IPS-18a (cell line): ENCODE measurements around the gene PIGV.

ENCODE experiments used
- H3K27ac ChIP-seq: one replicate; pipeline ENCODE4 v1.5.1; 2013; ENCODE audit warnings: low read length
- H3K27me3 ChIP-seq: one replicate; pipeline ENCODE4 v1.6.1; 2013; ENCODE audit warnings: mild to moderate bottlenecking, low read length; ENCODE audit not compliant: control insufficient read depth, insufficient read depth
- H3K36me3 ChIP-seq: one replicate; pipeline ENCODE4 v1.6.1; 2013; ENCODE audit warnings: low read depth, low read length; ENCODE audit not compliant: control insufficient read depth
- H3K4me1 ChIP-seq: one replicate; pipeline ENCODE4 v1.6.1; 2013; ENCODE audit warnings: low read depth, low read length; ENCODE audit not compliant: control insufficient read depth
- H3K4me3 ChIP-seq: one replicate; pipeline ENCODE4 v1.5.1; 2013; ENCODE audit warnings: low read length
- H3K9ac ChIP-seq: one replicate; pipeline ENCODE4 v1.6.1; 2013; ENCODE audit warnings: mild to moderate bottlenecking, low read length, moderate library complexity
- H3K9me3 ChIP-seq: one replicate; pipeline ENCODE4 v1.6.1; 2013; ENCODE audit warnings: low read depth, low read length; ENCODE audit not compliant: control insufficient read depth

Gene PIGV

DNA sequence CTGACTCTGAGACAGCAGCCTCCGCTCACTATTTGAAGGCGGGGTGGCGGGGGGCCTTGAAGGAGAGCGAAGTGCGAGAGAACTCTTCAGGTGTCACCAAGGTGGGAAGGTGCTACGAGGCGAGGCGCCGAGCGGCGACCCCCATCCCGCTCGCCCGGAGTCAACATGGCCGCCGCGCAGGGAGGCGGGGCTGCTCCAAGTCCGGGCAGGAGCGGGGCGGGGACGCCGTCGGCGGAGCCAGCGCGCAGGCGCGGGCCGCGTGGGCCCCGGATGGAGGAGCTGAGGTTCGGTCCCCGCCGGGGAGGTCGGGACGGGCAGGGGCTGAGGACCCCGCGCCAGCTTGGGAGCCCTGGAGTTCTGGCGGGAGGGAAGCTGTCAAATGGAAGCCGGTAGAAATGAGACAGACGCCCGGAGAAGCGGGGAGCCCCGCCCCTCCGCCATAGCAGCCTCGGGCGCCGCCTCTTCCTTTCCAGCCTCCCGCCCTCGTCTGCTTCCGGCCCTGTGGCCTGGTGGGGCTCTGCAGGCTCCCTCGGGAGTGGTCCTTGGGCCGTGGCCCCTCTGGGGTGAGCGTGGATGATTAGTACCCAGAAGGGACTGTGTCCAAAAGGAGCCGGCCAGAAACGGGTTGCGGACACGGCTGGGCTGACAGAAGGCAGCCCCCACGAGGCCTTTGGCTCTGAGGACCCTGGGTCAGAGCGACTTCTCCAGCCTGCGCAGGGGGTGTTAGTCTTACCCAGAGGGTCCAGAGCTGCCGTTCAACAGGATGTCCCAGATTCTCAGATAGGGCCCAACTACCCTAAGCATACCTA is at the start of gene PIGV:
PIGV (plus strand) TSS at position 245 of the 809 bp plus-strand sequence. CDS start 2,866 bp downstream, outside the sequence.
- H3K36me3 ChIP-seq, result peaks cover 6% of the 10 kb centered on the region
- peaks cover 30% of the 10 kb centered on the region for H3K4me1 ChIP-seq
- peak within 1 kb of the TSS; percentile 67 for H3K27ac ChIP-seq
- H3K4me3 ChIP-seq, result peak within 1 kb of the TSS; percentile 86
- H3K27me3 ChIP-seq, result no peaks in the 10 kb centered on the region
- H3K9me3 ChIP-seq, result no peaks in the 10 kb centered on the region
- H3K9ac ChIP-seq, result peak within 1 kb of the TSS; percentile 78

DNA sequence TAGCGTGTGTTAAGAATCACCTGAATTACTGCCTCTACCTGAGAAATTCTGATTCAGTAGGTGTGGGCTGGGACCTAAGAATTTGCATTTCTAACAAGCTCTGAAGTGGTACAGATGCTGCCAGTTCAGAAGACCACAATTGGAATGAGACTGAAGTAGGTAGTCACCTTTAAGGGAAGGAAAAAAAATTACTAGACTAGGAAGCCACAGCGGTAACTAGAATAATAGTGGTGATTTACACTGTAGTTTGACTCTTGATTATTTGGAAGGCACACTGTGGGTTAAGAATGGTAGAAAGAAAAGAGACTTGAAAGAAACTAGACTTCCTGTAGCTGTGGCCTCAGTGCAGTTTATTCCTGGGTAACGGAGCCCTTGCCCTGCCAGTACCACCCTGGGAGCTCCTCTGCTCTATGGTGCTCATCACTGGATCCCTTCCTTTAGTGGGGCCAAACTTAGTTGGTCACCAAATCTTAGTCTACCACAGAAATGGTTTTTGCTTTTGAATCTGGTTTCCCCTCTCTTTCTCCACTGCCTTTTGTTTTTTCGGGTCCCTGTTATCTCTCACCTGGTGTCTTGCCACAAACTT is 48.3 kb upstream of the PIGV start:
- H3K27ac ChIP-seq, result no peak overlapping the region
- H3K4me1 ChIP-seq, result peaks cover 6% of the 10 kb centered on the region
- no peaks in the 10 kb centered on the region for H3K9me3 ChIP-seq
- no peak overlapping the region for H3K4me3 ChIP-seq
- peaks cover 66% of the 10 kb centered on the region for H3K36me3 ChIP-seq
- H3K27me3 ChIP-seq, result no peaks in the 10 kb centered on the region
- no peak overlapping the region for H3K9ac ChIP-seq

DNA sequence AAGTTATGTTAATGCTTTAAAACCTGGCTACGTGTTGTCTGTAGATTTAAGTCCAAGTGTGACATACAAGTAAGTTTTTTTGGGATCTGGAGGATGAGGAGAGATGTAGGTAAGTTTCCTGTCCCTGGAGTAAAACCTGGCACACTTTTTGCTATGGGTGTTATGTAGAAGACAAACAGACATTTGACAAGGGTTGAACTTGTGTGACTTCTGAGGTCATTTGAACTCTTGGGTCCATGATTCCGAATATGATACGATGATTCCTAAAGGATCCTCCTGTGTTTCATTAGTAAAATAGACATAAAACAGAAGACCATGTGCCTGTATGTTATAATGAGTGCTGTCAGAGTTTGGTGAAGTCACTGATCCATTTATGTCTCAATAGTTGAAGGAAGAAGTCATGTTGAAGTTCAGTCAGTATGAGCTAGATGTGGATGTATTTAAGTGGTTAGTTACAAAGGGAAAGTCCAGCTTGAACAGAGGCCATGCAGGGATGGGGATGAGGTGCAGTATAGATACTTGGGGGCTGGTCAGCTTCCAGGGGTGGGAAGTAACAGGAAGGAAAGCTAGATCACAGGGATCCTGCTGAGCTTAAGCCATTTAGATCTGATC is 47.6 kb upstream of the PIGV start:
- no peaks in the 10 kb centered on the region for H3K9me3 ChIP-seq
- no peak overlapping the region for H3K27ac ChIP-seq
- H3K4me1 ChIP-seq, result peaks cover 6% of the 10 kb centered on the region
- no peak overlapping the region for H3K4me3 ChIP-seq
- H3K9ac ChIP-seq, result no peak overlapping the region
- no peaks in the 10 kb centered on the region for H3K27me3 ChIP-seq
- peaks cover 67% of the 10 kb centered on the region for H3K36me3 ChIP-seq

GRCh38 chr1:26740952-26741351 is 46.8 kb upstream of the PIGV start:
- H3K36me3 ChIP-seq, result peaks cover 68% of the 10 kb centered on the region
- no peak overlapping the region for H3K4me3 ChIP-seq
- no peaks in the 10 kb centered on the region for H3K9me3 ChIP-seq
- no peak overlapping the region for H3K9ac ChIP-seq
- H3K27me3 ChIP-seq, result no peaks in the 10 kb centered on the region
- no peak overlapping the region for H3K27ac ChIP-seq
- H3K4me1 ChIP-seq, result peaks cover 6% of the 10 kb centered on the region

GRCh38 chr1:26743426-26744059 is 44.2 kb upstream of the PIGV start:
- H3K9ac ChIP-seq, result no peak overlapping the region
- no peaks in the 10 kb centered on the region for H3K27me3 ChIP-seq
- peaks cover 72% of the 10 kb centered on the region for H3K36me3 ChIP-seq
- H3K9me3 ChIP-seq, result no peaks in the 10 kb centered on the region
- no peak overlapping the region for H3K4me3 ChIP-seq
- H3K27ac ChIP-seq, result no peak overlapping the region
- H3K4me1 ChIP-seq, result peaks cover 6% of the 10 kb centered on the region

- Histone ChIP-seq H3K36me3 (peaks cover 70% of the 10 kb centered on the region), H3K4me3 (no peak overlapping the region), H3K9me3 (no peaks in the 10 kb centered on the region), H3K9ac (no peak overlapping the region), H3K27me3 (no peaks in the 10 kb centered on the region), H3K27ac (no peak overlapping the region), H3K4me1 (peaks cover 6% of the 10 kb centered on the region)
These were observed 43.4 kb upstream of the PIGV start for GRCh38 chr1:26744075-26744959.

- no peak overlapping the region for H3K27ac ChIP-seq
- peaks cover 70% of the 10 kb centered on the region for H3K36me3 ChIP-seq
- no peak overlapping the region for H3K9ac ChIP-seq
These were observed 42.6 kb upstream of the PIGV start for GRCh38 chr1:26745191-26745590.

GRCh38 chr1:26747048-26747447 is 40.7 kb upstream of the PIGV start:
- no peak overlapping the region for H3K4me3 ChIP-seq
- H3K27me3 ChIP-seq, result no peaks in the 10 kb centered on the region
- no peak overlapping the region for H3K27ac ChIP-seq
- H3K36me3 ChIP-seq, result peaks cover 66% of the 10 kb centered on the region
- no peak overlapping the region for H3K9ac ChIP-seq
- H3K9me3 ChIP-seq, result no peaks in the 10 kb centered on the region
- peaks cover 6% of the 10 kb centered on the region for H3K4me1 ChIP-seq

More at GRCh38 chr1:26745191-26745590, 42.6 kb upstream of the PIGV start:
- H3K4me1 ChIP-seq, result peaks cover 6% of the 10 kb centered on the region
- no peak overlapping the region for H3K4me3 ChIP-seq
- no peaks in the 10 kb centered on the region for H3K9me3 ChIP-seq
- no peaks in the 10 kb centered on the region for H3K27me3 ChIP-seq

DNA sequence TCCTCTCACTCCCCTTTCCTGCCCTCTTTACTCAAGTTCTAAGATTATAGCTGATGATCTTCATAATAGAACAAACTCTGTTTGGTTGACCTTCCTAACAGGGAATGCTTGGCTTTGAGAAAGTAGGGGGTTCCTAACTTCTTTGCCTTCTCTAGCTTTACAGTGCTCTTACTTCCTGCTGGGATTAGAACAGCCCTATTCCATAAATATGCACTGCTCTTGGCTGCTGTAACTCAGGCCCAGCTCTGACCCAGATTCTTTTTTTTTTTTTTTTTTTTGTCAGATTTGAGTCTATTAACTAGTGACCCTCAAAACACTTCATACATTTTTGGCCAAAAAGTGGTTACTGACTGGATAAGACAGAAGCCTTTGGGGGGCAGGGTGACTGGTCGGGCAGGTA is 39.4 kb upstream of the PIGV start:
- H3K4me1 ChIP-seq, result peaks cover 6% of the 10 kb centered on the region
- H3K4me3 ChIP-seq, result no peak overlapping the region
- no peaks in the 10 kb centered on the region for H3K9me3 ChIP-seq
- no peaks in the 10 kb centered on the region for H3K27me3 ChIP-seq
- peaks cover 75% of the 10 kb centered on the region for H3K36me3 ChIP-seq
- H3K27ac ChIP-seq, result no peak overlapping the region
- no peak overlapping the region for H3K9ac ChIP-seq

DNA sequence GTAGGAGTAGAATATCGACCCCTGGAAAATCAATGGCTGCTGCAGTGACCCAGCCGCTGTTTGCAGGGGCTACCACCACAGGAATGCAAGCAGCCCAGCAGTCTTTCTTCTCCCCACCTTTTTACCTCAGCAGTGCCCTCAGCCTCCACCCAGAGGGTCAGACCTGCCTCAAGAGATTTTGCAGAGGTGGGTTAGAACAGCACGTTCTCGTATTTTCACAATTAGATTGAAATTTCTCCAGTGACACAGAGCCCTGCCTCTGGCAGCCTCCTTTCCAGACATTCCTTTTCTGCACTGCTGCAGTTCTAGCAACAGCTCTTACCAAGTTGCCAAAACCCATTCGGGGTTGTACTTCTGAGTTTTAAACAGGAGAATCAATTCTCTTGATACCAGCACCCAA is 38.3 kb upstream of the PIGV start:
- no peak overlapping the region for H3K27ac ChIP-seq
- no peak overlapping the region for H3K4me3 ChIP-seq
- no peaks in the 10 kb centered on the region for H3K9me3 ChIP-seq
- no peaks in the 10 kb centered on the region for H3K27me3 ChIP-seq
- no peak overlapping the region for H3K9ac ChIP-seq
- H3K4me1 ChIP-seq, result no peaks in the 10 kb centered on the region
- peaks cover 76% of the 10 kb centered on the region for H3K36me3 ChIP-seq

DNA sequence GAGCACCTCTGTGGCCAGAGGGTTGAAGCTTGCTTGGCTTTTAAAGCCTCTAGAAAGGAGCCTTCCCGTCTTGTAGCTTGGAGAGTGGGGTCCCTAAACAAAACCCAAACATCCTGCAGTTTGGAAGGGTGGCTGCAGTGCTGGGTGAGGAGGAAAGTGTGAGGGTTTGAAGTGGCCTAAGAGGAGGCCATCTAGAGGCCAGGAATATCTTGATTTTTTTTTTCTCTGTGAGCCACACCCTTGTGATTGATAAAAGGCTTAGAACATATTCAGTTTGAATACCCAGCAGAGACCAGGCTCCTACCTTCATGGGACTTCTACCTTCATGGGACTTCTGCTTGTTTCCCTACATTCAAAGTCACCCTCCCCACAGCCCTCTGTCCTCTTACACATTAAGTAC is 37.3 kb upstream of the PIGV start:
- Histone ChIP-seq H3K36me3 (peaks cover 73% of the 10 kb centered on the region), H3K4me3 (no peak overlapping the region), H3K9me3 (no peaks in the 10 kb centered on the region), H3K27me3 (no peaks in the 10 kb centered on the region), H3K9ac (no peak overlapping the region), H3K27ac (no peak overlapping the region), H3K4me1 (no peaks in the 10 kb centered on the region)
